ENCODE data around the gene CD276.

- TF ChIP-seq CTCF (IDR thresholded peaks at IDR 0.05) (no peak), POLR2A (IDR thresholded peaks at IDR 0.05) (no peak)
These were observed 63.8 kb downstream of the CD276 start for GRCh38 chr15:73747847-73748590.
